CD4-positive, alpha-beta T cell treated with Interleukin-1 beta for 1 hour (primary cell): Measurements from ENCODE around the gene GARNL3.

Experiments used
- DNase-seq, 2 donors: peaks; one replicate each; pipeline ENCODE4 v3.0.0-alpha.2; 2020 to 2022

GARNL3 gene

GRCh38 chr9:127356906-127357305 is 92.3 kb downstream of the GARNL3 start:
- DNase-seq, result no peak

- no peak for DNase-seq
Observed at GRCh38 chr9:127358023-127358535, 93.5 kb downstream of the GARNL3 start.

- DNase-seq, result no peak
Observed at GRCh38 chr9:127358770-127359169, 94.2 kb downstream of the GARNL3 start.

- no peak for DNase-seq
Observed at GRCh38 chr9:127360250-127360649, 95.7 kb downstream of the GARNL3 start.

- no peak for DNase-seq
Observed at GRCh38 chr9:127360829-127361228, 96.3 kb downstream of the GARNL3 start.

GRCh38 chr9:127361561-127361960 is 97.0 kb downstream of the GARNL3 start:
- no peak for DNase-seq

- no peak for DNase-seq
Observed at GRCh38 chr9:127362829-127363228, 98.3 kb downstream of the GARNL3 start.

- DNase-seq, result no peak
Observed at GRCh38 chr9:127365461-127365860, 100.9 kb downstream of the GARNL3 start.

- no peak for DNase-seq
Observed at GRCh38 chr9:127366594-127366993, 102.0 kb downstream of the GARNL3 start.

GRCh38 chr9:127368852-127369402 is 104.4 kb downstream of the GARNL3 start:
- DNase-seq, result no peak

GRCh38 chr9:127369428-127369827 is 104.9 kb downstream of the GARNL3 start:
- DNase-seq, result no peak

GRCh38 chr9:127370147-127370579 is 105.6 kb downstream of the GARNL3 start:
- DNase-seq, result no peak

GRCh38 chr9:127370672-127371648 is 106.4 kb downstream of the GARNL3 start:
- DNase-seq, result no peak

GRCh38 chr9:127380479-127380878 is 115.9 kb downstream of the GARNL3 start:
- DNase-seq, result no peak

- DNase-seq, result no peak
Observed at GRCh38 chr9:127382541-127382940, 118.0 kb downstream of the GARNL3 start.

- DNase-seq, result no peak
Observed at GRCh38 chr9:127384016-127384730, 119.6 kb downstream of the GARNL3 start.

GRCh38 chr9:127384901-127385300 is 120.3 kb downstream of the GARNL3 start:
- DNase-seq, result no peak

GRCh38 chr9:127386249-127386648 is 121.7 kb downstream of the GARNL3 start:
- no peak for DNase-seq

- DNase-seq, result no peak
Observed at GRCh38 chr9:127386981-127387380, 122.4 kb downstream of the GARNL3 start.

GRCh38 chr9:127388037-127388855 is 123.7 kb downstream of the GARNL3 start:
- DNase-seq, result peak; percentile 79 to 87

GRCh38 chr9:127388856-127389238 is 124.3 kb downstream of the GARNL3 start:
- no peak for DNase-seq
